Ishikawa (cell line): ENCODE results near the gene COA4.

ENCODE experiments used
- CEBPB ChIP-seq: IDR thresholded peaks from 2 replicates; pipeline ENCODE4 v1.6.1; 2012
- EP300 ChIP-seq: IDR thresholded peaks from 2 replicates; pipeline ENCODE4 v1.6.1; 2012; ENCODE audit warnings: borderline replicate concordance

GRCh38 chr11:73870261-73870660 lies 6.4 kb downstream of the COA4 start:
- TF ChIP-seq EP300 (no peak), CEBPB (no peak)
